ENCODE data around the gene NCR2.
"Not testable (repeated sequence)": the region's sequence is repeated elsewhere in the genome, so short reads cannot be mapped to it uniquely, and the experiment has no call there.

Gene NCR2

GRCh38 chr6:41335296-41335695, at the start of gene NCR2:
NCR2 (plus strand) TSS chr6:41335608; CDS start chr6:41335877, 269 bp downstream.
- no peak for DNase-seq (ENCODE audit: low spot score)

GRCh38 chr6:41286544-41287346, 48.7 kb upstream of the NCR2 start, which contains the start of gene TREM1:
TREM1 (minus strand) TSS chr6:41286682; CDS start chr6:41286655, 27 bp downstream.
- no peak for DNase-seq (ENCODE audit: low spot score)

DNA sequence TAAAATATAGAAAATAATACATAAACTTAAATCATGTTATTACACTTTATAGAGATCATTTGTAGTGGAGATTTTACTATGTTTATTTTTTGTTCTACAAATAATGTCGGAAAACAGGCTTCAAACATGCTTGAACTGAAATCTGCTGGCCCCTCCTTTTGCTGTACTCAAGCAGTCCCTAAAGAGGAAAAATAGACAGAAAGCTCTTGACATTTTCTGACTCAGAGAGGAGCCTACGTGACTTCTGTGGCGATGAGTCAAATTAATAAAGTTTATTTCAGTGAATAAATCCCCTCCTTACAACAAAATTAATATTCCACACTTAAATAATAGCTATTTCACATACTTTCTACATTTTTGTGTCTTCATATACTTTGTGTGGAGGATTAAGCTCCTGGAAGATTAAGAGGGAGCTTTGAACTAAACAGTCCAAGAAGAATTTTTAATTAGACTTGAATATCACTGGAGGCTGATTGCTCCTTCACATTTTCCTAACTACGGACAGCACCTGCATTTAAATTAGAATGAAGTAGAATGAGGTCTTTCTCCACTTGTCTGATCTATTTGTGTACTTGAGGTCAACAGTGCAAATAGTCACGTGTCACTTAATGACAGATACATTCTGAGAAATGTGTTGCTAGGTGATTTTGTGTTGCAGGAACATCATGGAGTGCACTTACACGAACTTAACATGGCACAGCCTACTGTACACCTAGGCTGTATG, 47.2 kb upstream of the NCR2 start:
- no peak for DNase-seq (ENCODE audit: low spot score)

GRCh38 chr6:41288754-41289129, 46.7 kb upstream of the NCR2 start:
- no peak for DNase-seq (ENCODE audit: low spot score)

- DNase-seq (ENCODE audit: low spot score), result peak; percentile 4
Measured at GRCh38 chr6:41289815-41290214, 45.6 kb upstream of the NCR2 start.

- DNase-seq (ENCODE audit: low spot score), result no peak
Measured at GRCh38 chr6:41291717-41292116, 43.7 kb upstream of the NCR2 start.

DNA sequence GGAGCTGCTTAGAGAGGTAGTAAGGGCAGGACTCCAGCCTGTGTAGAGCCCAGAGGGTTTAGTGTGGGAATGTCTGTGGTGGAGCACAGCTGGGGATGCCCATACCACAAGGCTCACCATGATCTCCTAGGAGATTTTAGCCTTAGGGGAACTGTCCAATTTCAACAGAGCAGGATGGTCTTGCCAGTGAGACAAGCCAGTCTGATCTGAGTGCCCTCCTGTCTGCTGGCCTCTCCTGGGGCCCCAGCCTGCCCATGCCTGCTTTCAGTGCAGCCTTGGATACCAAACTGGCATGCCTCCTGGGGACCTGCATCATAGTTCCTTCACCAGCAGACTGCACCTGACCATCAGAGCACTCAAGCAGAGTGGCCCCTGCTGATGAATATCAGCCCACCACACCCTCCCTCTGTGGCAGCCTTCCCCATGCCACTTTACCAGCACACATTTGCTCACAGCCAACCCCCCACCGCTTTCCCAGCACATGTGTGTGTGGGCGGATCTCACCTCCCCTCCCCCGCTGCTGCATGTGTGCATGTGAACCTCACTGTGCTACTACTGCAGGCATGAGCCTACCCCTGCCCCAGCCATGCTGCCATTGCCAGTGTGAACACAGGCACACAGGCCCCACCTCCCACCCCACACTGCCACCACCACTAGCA, 41.1 kb upstream of the NCR2 start:
- DNase-seq (ENCODE audit: low spot score), result no peak

DNA sequence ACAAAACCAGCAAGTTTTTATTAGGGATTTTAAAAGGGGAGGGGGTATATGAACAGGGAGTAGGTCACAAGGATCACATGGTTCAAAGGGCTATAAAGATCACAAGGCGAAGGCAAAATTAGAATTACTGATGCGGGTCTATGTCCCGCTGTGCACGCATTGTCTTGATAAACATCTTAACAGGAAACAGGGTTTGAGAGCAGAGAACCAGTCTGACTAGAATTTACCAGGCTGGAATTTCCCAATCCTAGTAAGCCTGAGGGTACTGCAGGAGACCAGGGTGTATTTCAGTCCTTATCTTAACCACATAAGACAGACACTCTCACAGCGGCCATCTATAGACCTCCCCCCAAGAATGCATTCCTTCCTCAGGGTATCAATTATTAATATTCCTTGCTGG, 38.2 kb upstream of the NCR2 start:
- not testable (repeated sequence) for DNase-seq (ENCODE audit: low spot score)

- DNase-seq (ENCODE audit: low spot score), result no peak
Measured at GRCh38 chr6:41298785-41299502, 36.5 kb upstream of the NCR2 start.

GRCh38 chr6:41302638-41303037, 32.8 kb upstream of the NCR2 start:
- no peak for DNase-seq (ENCODE audit: low spot score)

DNA sequence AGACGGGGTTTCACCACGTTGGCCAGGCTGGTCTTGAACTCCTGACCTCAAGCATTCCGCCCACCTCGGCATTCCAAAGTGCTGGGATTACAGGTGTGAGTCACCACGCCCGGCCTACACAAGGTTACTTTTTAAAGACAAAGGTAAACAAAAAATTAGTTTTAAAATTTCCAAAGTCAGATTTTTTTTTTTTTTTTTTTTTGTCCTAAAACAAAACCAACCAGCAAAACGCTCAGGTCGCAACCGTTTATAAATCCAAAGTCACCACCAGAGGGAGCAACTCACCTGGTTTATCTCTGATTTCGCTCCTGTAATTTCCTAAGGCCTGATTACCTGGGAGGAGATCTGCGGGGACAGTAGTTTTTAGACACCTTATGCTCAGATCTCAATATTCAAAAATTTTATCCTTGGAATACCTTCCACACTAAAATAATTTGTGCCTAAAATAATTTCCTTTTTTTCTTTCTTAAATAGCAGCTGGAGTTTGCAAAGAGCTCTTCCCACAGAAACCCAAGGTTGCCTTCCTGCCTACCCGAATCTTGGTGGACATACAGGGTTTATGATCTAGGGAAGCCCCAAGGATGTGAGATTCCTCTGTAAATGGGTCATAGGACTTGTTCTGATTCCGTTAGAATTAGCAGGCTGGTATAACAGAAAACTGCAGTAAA, 29.1 kb upstream of the NCR2 start:
- peak; percentile 69 for DNase-seq (ENCODE audit: low spot score)

DNA sequence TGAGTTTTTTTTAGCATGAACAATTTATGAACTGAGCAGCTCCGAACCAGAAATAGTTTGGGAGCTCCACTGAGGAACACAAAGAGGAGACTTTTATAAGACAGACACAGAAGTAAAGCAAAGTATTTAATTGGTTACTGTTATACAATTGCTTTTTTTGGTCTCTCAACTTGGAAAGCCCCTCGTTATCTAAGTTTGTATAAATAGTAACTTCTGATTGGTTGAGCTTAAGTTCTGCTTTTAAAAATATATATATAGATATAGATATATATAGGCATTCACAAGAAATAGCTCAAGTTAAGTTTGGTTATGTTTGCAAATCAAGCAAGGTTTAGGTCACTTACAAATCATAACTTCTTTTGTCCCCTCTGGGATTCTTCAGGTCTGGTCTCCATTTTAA, 20.2 kb upstream of the NCR2 start:
- DNase-seq (ENCODE audit: low spot score), result no peak

- no peak for DNase-seq (ENCODE audit: low spot score)
Measured at GRCh38 chr6:41315943-41316620, 19.3 kb upstream of the NCR2 start.

DNA sequence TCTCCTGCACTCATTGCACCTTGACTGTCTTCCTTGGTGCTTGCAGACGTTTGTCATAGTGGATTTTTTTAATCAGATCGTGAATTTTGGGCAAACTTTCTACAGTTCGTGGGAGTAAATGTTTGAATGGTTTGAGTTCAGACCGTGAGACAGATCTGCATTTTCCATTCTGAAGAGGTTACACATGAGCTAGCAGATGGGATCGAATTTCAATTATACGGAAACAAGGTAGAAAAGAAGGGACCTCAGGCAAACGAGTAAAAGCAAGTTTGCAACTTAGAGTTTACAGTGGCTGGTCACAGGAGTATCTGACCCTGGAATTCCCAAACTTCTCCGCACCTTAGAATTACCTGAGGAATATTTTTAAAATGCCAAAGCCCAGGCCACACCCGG, 17.2 kb upstream of the NCR2 start:
- DNase-seq (ENCODE audit: low spot score), result no peak

DNA sequence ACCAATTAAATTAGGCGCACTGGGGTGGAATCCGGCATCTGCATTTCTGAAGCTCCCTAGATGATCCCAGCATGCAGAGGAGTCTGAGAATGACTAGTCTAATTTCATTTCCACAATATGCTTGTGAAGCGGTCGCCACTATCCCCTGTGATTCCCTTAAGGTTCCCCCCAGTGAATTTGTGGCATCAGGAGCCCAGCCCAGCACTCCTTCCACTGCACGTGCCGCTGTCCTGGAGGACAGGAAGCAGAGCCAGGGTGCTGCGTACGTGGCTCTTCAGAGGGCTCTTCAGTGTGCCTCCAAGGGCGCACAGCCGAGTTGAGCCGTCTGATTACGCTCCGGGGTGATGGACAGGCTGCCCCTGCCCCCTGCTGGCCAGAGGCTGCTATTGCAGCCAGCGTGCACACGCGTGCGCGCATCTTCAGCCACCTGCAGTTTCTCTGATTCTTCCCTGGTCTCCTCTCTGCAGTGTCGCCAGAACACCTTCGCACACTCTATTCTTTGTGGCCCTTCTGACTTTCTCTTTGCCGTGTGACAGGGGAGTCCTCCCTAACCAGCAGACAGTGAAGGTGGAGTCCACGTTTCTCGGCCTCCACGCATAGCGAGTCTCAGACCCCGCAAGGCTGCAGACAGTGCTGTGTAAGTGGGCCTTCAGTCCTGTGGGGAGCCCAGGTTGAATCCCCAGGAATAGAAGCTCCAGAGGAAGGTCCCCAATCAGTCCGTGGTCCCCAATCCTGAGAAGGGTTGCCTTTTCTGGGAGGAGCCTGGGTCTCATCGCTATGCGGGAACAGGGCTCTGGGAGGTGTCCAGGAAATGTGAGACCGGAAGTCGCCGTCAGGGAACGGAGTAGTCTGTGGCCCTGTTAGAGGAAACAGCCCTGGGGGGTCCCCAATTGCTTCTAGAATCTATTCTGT, 16.5 kb upstream of the NCR2 start:
- peak; percentile 87 for DNase-seq (ENCODE audit: low spot score)

GRCh38 chr6:41321183-41321582, 14.2 kb upstream of the NCR2 start:
- DNase-seq (ENCODE audit: low spot score), result no peak

DNA sequence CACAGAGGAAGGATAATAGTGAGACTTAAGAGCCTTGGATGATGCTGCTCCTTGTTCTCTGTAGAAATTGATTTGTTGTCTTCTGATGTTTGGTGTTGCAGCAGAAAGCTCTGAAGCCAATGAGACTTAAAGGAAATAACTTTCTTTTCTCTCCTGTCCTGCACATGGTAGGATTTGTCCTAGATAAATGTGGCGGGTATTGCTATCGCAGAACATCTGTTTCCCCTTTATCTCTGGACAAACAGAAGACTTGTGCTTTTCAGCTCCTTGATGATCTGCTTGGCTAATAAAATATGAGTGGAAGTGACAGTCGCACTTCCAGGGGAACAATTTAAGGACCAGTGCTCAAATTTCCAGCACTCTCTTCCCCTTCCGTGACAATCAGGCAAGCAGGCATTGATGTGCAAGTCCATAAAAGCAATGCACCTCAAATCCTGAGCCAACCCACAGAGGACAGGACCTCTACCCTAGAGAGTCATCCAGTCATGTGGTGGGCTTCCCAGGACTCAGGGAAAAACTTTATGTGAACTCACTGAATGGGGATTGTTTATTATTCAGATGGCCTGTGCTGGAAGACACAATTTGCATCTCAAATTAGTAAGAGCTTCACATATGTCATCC, 9.9 kb upstream of the NCR2 start:
- DNase-seq (ENCODE audit: low spot score), result no peak

GRCh38 chr6:41326092-41326491, 9.3 kb upstream of the NCR2 start:
- DNase-seq (ENCODE audit: low spot score), result no peak

DNA sequence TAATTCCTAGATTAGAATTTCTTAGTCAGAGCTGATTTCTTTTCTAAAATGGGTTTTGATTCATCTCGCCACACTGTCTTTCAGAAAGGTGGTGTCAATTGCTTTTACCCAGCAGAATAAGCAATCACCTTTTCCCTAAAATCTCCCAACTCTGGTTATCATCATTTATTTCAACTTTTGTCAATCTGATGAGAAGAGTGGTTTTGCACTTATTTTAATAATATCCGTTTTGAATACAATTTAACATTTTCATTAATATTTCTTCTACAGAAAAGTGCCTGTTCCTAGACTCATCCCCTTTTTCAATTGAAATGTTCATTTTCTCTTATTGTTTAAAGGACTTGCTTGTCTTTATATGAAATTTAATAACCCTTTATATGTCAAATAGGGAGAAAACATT, 8.2 kb upstream of the NCR2 start:
- DNase-seq (ENCODE audit: low spot score), result no peak

Measured in iPS-NIHi11 (cell line).